ENCODE measurements around the gene TPRG1. TPM values are rescaled to one million over a fixed set of nuclear protein-coding genes. Genes with fewer than 3 reads are reported as not detected.
A peak's percentile ranks its signal among the peaks of the same experiment; 100 is the strongest.

TPRG1 gene
- total RNA-seq, 1 experiment from 2014 or later: 0.35 TPM

GRCh38 chr3:189344996-189345395, 173.2 kb downstream of the TPRG1 start:
- no peak overlapping the region for H3K4me3 ChIP-seq (ENCODE audit: insufficient read depth, low read depth, low read length)
- H3K27me3 ChIP-seq (ENCODE audit: control insufficient read depth, insufficient read depth, low read length): no peaks in the 10 kb centered on the region; the same call in 1 of the 2 replicates
- DNase-seq: no peak
- H3K36me3 ChIP-seq (replicated peaks; ENCODE audit: control insufficient read depth, insufficient read depth, low read length): no peaks in the 10 kb centered on the region

- H3K27me3 ChIP-seq (ENCODE audit: control insufficient read depth, insufficient read depth, low read length): no peaks in the 10 kb centered on the region
- no peak overlapping the region for H3K4me3 ChIP-seq (ENCODE audit: insufficient read depth, low read depth, low read length)
- no peaks in the 10 kb centered on the region for H3K36me3 ChIP-seq (replicated peaks; ENCODE audit: control insufficient read depth, insufficient read depth, low read length)
- DNase-seq: no peak
Measured at GRCh38 chr3:189349772-189350171, 178.0 kb downstream of the TPRG1 start.

GRCh38 chr3:189353318-189353965, 181.7 kb downstream of the TPRG1 start:
- H3K36me3 ChIP-seq (replicated peaks; ENCODE audit: control insufficient read depth, insufficient read depth, low read length): no peaks in the 10 kb centered on the region
- no peaks in the 10 kb centered on the region for H3K27me3 ChIP-seq (ENCODE audit: control insufficient read depth, insufficient read depth, low read length)
- no peak for DNase-seq
- no peak overlapping the region for H3K4me3 ChIP-seq (ENCODE audit: insufficient read depth, low read depth, low read length)

GRCh38 chr3:189353988-189354889, 182.5 kb downstream of the TPRG1 start:
- Histone ChIP-seq H3K27me3 (ENCODE audit: control insufficient read depth, insufficient read depth, low read length) (no peaks in the 10 kb centered on the region), H3K36me3 (replicated peaks; ENCODE audit: control insufficient read depth, insufficient read depth, low read length) (no peaks in the 10 kb centered on the region), H3K4me3 (ENCODE audit: insufficient read depth, low read depth, low read length) (no peak overlapping the region)
- no peak for DNase-seq

GRCh38 chr3:189355115-189355480, 183.3 kb downstream of the TPRG1 start:
- Histone ChIP-seq H3K27me3 (ENCODE audit: control insufficient read depth, insufficient read depth, low read length) (no peaks in the 10 kb centered on the region), H3K36me3 (replicated peaks; ENCODE audit: control insufficient read depth, insufficient read depth, low read length) (no peaks in the 10 kb centered on the region), H3K4me3 (ENCODE audit: insufficient read depth, low read depth, low read length) (no peak overlapping the region)
- DNase-seq: peak; percentile 6

- Histone ChIP-seq H3K4me3 (ENCODE audit: insufficient read depth, low read depth, low read length) (no peak overlapping the region), H3K36me3 (replicated peaks; ENCODE audit: control insufficient read depth, insufficient read depth, low read length) (no peaks in the 10 kb centered on the region), H3K27me3 (ENCODE audit: control insufficient read depth, insufficient read depth, low read length) (no peaks in the 10 kb centered on the region)
- DNase-seq: peak; percentile 37
Measured at GRCh38 chr3:189355481-189356201, 183.9 kb downstream of the TPRG1 start.

GRCh38 chr3:189360291-189360690, 188.5 kb downstream of the TPRG1 start:
- no peaks in the 10 kb centered on the region for H3K27me3 ChIP-seq (ENCODE audit: control insufficient read depth, insufficient read depth, low read length)
- H3K36me3 ChIP-seq (replicated peaks; ENCODE audit: control insufficient read depth, insufficient read depth, low read length): no peaks in the 10 kb centered on the region
- H3K4me3 ChIP-seq (ENCODE audit: insufficient read depth, low read depth, low read length): no peak overlapping the region
- no peak for DNase-seq

- H3K36me3 ChIP-seq (replicated peaks; ENCODE audit: control insufficient read depth, insufficient read depth, low read length): no peaks in the 10 kb centered on the region
Measured at GRCh38 chr3:189361103-189361835, 189.5 kb downstream of the TPRG1 start.

GRCh38 chr3:189363590-189364255, 192.0 kb downstream of the TPRG1 start:
- Histone ChIP-seq H3K27me3 (ENCODE audit: control insufficient read depth, insufficient read depth, low read length) (no peaks in the 10 kb centered on the region), H3K4me3 (ENCODE audit: insufficient read depth, low read depth, low read length) (no peak overlapping the region), H3K36me3 (replicated peaks; ENCODE audit: control insufficient read depth, insufficient read depth, low read length) (no peaks in the 10 kb centered on the region)
- DNase-seq: no peak

More at GRCh38 chr3:189361103-189361835, 189.5 kb downstream of the TPRG1 start:
- Histone ChIP-seq H3K4me3 (ENCODE audit: insufficient read depth, low read depth, low read length) (no peak overlapping the region), H3K27me3 (ENCODE audit: control insufficient read depth, insufficient read depth, low read length) (no peaks in the 10 kb centered on the region)
- no peak for DNase-seq

- H3K36me3 ChIP-seq (replicated peaks; ENCODE audit: control insufficient read depth, insufficient read depth, low read length): no peaks in the 10 kb centered on the region
- no peak for DNase-seq
- no peak overlapping the region for H3K4me3 ChIP-seq (ENCODE audit: insufficient read depth, low read depth, low read length)
- H3K27me3 ChIP-seq (ENCODE audit: control insufficient read depth, insufficient read depth, low read length): no peaks in the 10 kb centered on the region
Measured at GRCh38 chr3:189365609-189366564, 194.1 kb downstream of the TPRG1 start.

- Histone ChIP-seq H3K36me3 (replicated peaks; ENCODE audit: control insufficient read depth, insufficient read depth, low read length) (no peaks in the 10 kb centered on the region), H3K4me3 (ENCODE audit: insufficient read depth, low read depth, low read length) (no peak overlapping the region), H3K27me3 (ENCODE audit: control insufficient read depth, insufficient read depth, low read length) (no peaks in the 10 kb centered on the region)
- no peak for DNase-seq
Measured at GRCh38 chr3:189368384-189368783, 196.6 kb downstream of the TPRG1 start.

- no peak for DNase-seq
- H3K4me3 ChIP-seq (ENCODE audit: insufficient read depth, low read depth, low read length): no peak overlapping the region
- H3K27me3 ChIP-seq (ENCODE audit: control insufficient read depth, insufficient read depth, low read length): no peaks in the 10 kb centered on the region
- H3K36me3 ChIP-seq (replicated peaks; ENCODE audit: control insufficient read depth, insufficient read depth, low read length): no peaks in the 10 kb centered on the region
Measured at GRCh38 chr3:189369636-189370035, 197.9 kb downstream of the TPRG1 start.

GRCh38 chr3:189372243-189372642, 200.5 kb downstream of the TPRG1 start:
- no peak overlapping the region for H3K4me3 ChIP-seq (ENCODE audit: insufficient read depth, low read depth, low read length)
- no peaks in the 10 kb centered on the region for H3K27me3 ChIP-seq (ENCODE audit: control insufficient read depth, insufficient read depth, low read length)
- no peaks in the 10 kb centered on the region for H3K36me3 ChIP-seq (replicated peaks; ENCODE audit: control insufficient read depth, insufficient read depth, low read length)
- DNase-seq: no peak

Data from H7 (cell line).